HG03460 (cell line): ENCODE data around the gene ZNF93.
"Not testable (repeated sequence)": the region's sequence is repeated elsewhere in the genome, so short reads cannot be mapped to it uniquely, and the experiment has no call there.

Experiments
- ATAC-seq: cut with Tn5 transposase; IDR thresholded peaks from one replicate; pipeline ENCODE4 v1.9.1; 2021; ENCODE audit not compliant: unreplicated experiment

Gene ZNF93

DNA sequence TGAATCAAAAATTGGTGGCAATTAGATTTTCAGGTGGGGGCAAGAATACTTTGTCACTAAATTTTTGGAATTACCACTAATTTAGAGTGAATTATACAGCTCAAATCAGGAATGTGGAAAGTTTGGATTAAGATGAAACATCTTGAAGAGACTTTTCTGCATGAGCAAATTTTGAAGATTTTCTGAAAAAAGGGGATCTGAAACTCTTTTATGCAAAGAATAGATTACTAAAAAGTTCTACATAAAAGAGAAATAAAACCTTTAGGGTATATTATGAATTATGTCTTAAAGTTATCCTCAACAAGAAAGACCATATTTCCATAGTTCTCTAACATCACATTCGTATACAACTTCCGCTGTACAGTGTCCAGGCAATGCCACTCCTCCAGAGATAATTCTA, 36.7 kb downstream of the ZNF93 start:
- no peak for ATAC-seq

GRCh38 chr19:19938449-19938848, 37.7 kb downstream of the ZNF93 start:
- ATAC-seq: no peak

- ATAC-seq: no peak
Measured at GRCh38 chr19:19943848-19944582, 43.3 kb downstream of the ZNF93 start.

GRCh38 chr19:19944583-19944880, 43.8 kb downstream of the ZNF93 start:
- no peak for ATAC-seq

- no peak for ATAC-seq
Measured at GRCh38 chr19:19946226-19946625, 45.5 kb downstream of the ZNF93 start.

- no peak for ATAC-seq
Measured at GRCh38 chr19:19948800-19949199, 48.1 kb downstream of the ZNF93 start.

DNA sequence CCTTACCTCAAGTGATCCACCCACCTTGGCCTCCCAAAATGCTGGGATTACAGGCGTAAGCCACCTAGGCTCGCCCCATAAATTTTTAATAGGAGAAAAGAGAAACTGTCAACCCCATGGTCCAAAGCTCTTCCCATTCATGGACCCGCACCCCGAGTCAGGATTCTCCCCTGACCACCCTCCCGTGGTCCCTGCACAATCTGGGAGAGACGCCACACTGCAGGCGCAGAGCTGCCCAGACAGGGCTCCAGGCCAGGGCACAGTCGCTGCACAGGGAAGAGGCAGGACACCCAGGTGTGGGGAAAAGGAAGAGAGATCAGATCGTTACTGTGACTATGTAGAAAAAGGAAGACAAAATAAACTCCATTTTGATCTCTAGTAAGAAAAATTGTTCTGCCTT, 54.5 kb downstream of the ZNF93 start:
- no peak for ATAC-seq

GRCh38 chr19:19956434-19957075, 55.8 kb downstream of the ZNF93 start:
- no peak for ATAC-seq

GRCh38 chr19:19957766-19958165, 57.0 kb downstream of the ZNF93 start:
- not testable (repeated sequence) for ATAC-seq

DNA sequence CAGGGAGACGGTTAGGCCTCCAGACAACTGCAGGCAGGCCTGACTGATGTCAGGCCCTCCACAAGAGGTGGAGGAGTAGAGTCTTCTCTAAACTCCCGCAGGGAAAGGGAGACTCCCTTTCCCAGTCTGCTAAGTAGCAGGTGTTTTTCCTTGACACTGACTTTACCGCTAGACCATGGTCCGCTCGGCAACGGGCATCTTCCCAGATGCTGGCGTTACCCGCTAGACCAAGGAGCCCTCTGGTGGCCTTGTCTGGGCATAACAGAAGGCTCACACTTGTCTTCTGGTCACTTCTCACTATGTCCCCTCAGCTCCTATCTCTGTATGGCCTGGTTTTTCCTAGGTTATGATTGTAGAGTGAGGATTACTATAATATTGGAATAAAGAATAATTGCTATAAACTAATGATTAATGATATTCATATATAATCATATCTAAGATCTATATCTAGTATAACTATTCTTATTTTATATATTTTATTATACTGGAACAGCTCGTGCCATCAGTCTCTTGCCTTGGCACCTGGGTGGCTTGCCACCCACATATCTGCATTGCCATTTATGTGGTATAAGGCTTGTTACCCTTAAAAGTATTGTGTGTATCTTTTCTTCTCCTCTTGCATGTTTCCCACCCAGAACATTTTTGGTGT, 58.5 kb downstream of the ZNF93 start:
- not testable (repeated sequence) for ATAC-seq

- ATAC-seq: no peak
Measured at GRCh38 chr19:19964416-19964815, 63.7 kb downstream of the ZNF93 start.

GRCh38 chr19:19966126-19966525, 65.4 kb downstream of the ZNF93 start:
- not testable (repeated sequence) for ATAC-seq

DNA sequence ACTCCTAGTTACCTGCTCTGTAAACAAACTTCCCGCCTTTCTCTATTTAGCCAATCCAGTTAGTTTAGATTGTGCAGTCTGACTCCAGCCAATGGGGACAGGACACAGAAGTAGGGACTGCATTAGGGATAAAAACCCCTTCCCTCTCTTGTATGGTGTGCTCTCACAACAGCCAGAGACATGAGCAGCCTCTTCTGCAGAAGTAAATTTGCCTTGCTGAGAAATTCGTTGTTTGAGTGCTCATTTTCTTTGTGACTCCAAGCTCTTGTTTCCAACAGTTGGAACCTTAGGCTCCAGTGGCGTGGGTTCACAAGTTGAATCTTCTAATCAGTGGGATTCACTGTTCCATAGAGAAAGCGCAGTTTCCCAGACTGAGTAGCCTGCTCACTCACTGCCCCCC, 66.1 kb downstream of the ZNF93 start:
- ATAC-seq: no peak
